NCI-H1105 (cell line): Measurements from ENCODE around the gene NT5E.
"Not testable (repeated sequence)": the region's sequence is repeated elsewhere in the genome, so short reads cannot be mapped to it uniquely, and the experiment has no call there.

Source experiments
- DNase-seq: peaks from one replicate; lab custom pipeline; 2025; lab: John Stamatoyannopoulos, UW

NT5E gene

DNA sequence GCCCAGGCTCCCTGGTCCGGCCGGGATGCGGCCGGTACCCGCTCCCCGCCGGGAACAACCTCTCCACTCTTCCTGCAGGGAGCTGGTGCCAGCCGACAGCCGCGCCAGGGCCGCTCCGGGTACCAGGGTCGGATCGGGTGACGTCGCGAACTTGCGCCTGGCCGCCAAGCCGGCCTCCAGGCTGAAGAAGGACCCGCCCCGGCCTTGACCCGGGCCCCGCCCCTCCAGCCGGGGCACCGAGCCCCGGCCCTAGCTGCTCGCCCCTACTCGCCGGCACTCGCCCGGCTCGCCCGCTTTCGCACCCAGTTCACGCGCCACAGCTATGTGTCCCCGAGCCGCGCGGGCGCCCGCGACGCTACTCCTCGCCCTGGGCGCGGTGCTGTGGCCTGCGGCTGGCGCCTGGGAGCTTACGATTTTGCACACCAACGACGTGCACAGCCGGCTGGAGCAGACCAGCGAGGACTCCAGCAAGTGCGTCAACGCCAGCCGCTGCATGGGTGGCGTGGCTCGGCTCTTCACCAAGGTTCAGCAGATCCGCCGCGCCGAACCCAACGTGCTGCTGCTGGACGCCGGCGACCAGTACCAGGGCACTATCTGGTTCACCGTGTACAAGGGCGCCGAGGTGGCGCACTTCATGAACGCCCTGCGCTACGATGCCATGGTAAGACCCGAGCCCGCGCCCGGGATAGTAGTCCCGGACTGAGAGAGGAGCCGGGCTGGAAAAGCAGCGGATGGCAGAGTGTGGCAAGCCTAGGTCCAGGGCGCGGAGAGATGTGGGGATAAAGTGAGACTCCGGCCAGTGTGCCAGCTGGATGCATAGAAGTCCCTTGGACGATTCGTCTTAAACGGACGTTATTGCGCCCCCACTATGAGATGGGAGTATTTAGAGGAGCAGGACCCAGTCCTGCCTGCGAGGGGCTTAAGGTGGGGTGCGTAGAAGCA, at the start of gene NT5E:
Gene NT5E, plus strand, starts transcription at position 266 of the 942 bp plus-strand sequence. Its CDS starts 57 bp downstream, at position 323.
- DNase-seq, result peak; percentile 58

DNA sequence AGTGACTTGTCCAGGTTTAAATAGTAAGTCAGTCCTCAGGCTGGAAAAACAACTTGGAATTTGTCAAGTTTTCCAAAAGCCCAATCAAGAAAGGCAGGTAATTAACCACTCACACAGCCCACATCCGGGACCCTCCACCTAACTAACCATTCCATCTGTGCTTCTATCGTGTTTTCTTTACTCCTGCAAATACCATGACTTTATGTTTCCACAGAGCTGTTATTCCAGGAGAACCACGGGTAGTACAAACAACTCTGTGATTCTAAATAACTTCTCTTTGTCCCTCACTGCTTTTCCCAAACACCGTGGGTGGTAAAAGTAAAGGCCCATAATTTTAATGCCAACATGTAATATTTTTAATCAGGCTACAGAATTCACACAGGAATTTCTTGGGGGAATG, 49.6 kb upstream of the NT5E start:
- DNase-seq, result no peak

DNA sequence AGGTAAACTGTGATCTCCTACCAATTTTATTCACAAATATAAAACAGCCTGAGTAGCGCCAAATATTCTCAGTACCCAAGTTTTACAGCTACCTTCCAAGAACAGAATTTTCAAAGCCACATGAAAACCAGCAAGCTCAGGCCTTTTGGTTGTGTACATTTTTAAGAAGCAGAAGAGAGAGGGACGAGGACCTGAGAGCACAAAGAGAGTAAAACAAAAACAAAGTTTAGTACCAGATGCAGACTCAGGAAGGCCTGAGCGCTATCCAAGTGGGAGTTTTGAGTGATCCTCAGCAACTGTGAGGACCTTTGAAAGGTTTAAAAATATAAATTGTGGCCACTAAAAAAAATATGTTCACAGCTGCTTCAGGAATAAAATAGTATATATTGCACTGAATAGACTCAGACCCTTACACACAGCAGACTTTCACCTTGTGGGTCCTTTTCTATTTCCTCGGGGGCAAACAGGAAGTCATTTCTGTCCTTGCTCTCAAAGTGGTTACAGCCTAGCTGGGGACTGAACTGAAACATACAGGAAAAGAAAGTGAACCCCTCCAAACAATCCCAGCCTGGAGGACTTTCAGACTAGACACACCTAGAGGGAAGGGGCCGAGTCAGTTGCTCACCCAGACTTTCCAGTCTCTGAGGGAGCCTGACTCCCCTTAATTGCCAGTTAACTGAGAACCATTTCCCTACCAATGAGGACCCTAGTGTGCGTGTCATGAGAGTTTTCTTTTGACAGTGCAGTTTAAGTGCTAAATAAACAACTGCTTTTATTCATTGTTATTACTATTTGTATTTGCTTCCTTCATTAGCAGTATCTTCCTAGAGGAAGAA, 48.5 kb upstream of the NT5E start:
- no peak for DNase-seq

DNA sequence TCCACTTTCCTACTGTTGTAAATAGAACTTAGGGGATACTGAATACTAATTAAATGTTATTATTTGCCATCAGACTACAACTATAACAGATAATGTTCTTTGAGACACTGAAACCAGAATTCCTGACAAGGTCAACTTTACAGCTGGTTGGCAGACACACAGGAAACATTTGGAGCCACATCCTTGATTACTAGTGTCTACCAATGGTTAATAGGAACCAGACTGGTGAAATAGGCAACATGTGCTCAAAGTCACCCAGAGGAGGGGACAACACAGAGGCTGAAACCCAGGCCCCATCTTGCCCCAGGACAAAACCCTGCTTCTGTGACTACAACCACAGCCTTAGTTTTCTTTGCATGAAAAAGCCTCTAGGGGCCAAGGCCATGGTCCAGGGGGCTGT, 47.8 kb upstream of the NT5E start:
- DNase-seq, result no peak

DNA sequence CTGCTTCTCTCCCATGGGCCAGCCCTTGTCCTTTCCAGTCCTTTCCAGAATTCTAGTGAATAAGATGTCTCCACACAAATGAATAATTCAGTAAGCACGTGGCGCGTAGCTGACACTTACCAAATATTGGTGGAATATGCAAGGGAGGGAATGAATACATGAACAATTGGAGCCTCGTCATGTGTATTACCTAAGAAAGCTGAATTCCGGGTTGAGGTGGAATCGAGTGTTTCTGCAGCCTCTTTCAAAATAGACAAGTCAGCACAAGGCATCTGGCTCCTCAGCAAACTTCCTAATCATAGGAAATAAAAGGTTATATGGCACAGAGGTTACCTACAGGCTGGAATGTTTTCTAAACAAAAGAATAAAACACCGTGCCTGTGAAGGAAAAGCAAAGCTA, 47.0 kb upstream of the NT5E start:
- no peak for DNase-seq

DNA sequence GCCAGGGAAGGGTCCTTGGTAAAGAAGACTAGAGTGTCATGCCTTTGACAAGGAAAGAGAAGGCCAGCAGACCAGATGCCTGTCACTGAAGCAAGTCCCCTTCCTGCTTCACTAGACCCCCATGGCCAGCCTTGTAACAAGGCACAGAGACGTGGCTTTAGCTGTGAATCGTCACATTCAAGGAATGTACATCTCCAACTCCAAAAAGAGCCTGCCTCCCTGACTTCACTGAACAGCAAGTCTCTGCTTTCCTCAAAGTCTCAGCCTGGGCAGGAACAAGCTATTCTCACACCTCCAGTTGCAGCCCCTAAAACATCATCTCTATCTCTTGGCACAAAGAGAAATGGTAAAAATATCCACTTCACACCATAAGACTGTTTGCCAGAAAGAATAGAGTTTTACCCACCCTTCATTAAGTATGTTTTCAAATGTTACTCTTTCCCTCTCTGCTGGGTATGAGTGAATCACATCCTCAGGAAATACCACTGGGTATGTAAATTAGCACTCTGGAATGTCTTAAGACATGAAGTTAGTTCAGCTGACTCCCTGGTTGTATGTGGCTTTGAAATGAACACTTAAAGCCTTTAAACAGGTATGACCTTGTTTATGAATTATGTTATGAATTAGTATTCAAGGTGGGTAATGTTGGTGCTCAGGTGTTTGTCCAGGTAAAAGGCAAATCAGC, 46.4 kb upstream of the NT5E start:
- no peak for DNase-seq

DNA sequence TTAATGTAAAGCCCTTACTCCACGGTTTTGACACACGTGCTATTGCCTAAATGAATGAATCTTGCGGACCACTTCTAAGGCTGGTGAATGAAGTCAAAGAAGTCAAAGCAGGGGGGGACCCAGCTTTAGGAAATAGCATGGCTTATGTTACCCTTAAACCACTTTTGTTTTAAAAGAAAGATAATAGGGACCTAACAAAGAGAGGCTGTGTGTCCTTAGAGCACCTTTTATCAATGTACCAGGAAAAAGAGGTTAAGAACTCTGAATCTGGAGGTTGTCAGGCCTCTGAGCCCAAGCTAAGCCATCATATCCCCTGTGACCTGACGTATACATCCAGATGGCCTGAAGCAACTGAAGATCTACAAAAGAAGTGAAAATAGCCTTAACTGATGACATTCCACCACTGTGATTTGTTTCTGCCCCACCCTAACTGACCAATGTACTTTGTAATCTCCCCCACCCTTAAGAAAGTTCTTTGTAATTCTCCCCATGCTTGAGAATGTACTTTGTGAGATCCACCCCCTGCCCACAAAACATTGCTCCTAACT, 45.8 kb upstream of the NT5E start:
- not testable (repeated sequence) for DNase-seq

DNA sequence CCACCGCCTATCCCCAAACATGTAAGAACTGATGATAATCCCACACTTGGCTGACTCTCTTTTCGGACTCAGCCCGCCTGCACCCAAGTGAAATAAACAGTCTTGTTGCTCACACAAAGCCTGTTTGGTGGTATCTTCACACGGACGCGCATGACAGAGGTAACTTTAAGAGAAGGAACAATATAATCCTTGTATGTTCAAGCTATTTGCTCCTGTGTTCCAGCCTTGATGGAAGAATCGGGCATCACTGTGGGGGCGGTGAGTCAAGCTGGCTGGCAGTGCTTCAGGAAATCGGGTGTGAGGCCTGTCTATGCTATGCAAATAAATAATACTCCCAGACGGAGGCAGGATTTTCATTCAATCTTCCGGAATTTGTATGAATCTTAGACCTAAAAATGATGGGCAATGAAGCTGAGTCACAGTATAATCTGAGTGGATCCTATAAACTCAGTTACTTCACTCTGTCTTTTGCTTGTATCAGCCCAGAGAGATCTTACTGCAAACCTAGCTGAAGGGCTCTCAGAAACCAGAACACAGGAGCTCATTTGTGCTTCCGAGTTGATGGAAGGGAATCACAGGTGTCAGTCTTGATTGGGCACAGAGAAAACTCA, 45.2 kb upstream of the NT5E start:
- DNase-seq, result no peak

DNA sequence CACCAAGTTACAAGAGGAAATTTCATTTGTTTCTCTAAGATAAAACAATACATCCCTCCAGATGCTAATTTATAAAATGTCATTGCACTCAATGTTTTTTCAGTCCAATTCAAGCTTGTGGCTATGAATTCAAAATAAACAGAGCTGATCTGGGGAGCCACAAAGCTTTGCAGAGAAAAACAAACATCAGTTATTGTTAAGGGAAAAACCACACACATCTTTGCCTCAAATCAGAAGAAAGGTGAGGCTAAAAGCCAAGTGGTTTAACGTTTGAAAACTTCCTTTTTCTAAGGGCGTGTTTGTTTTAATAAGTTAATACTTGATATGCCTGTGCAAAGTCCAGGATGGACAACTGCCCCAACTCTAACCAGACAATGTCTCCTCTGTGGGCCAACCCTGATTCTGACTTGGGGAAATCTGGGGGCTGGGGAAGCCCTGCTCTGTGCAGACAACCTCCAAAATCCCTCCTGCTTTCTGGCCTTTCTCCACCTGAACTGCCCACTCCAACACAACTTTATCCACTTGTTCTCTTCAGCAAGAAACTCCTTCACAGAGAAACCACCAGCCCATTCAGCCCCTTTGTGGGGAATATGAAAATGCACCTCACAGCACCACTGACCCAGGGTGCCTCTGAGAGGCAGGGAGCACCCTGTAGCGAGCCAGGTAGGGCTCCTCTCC, 44.6 kb upstream of the NT5E start:
- DNase-seq, result no peak

DNA sequence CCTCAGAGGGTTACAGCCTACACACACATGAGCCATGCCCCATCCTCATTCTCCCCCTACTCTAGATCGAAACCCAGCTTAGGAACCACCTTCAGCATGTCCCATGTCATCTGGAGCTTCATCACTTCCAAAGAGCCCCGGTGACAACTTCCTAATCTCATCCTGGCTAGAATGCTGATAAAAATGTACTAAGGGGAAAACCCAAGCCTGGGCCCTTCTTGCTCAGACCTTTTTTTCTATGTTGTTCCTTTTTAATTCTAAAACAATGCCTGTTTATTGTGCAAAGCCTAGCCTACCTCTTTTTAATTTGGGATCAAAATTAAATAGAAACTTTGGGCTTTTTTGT, 44.1 kb upstream of the NT5E start:
- DNase-seq, result no peak

DNA sequence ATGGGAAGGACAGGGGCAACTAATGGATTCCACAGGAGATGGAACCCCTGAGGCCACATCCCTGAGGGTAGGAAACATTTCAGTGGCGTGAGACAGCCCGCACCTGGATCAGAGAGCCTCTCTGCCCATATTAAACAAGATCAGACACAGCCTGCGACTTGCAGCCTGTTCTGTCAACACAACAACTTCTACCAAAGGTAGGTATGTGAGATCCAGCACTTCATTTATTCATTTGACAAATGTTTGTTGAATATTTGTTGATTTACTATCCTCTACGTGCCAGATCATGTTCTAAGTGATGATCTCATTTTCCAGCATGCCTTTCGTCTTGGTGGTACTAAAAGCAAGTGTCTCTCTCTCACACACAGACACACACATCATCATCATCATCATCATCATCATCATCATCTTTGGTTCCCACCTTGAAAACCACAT, 43.2 kb upstream of the NT5E start:
- DNase-seq, result no peak

DNA sequence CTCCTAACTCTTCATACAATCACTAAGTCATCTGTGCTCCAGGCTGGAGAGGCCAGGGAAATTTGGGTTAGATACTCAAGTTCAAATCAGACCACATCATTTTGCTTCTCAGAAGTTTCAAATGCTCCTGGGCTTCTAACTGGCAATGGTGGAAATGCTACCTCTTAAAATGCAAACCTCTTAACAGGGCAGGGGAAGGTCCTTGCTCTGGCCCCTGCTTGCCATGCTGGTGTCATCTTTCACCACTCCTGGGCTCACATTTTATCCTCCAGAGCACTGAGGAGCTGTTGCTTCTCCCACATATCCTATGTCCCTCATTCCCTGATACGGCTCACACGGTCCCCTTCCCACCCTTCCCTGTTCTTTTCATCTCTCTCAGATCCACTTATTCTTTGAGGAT, 41.8 kb upstream of the NT5E start:
- DNase-seq, result no peak

DNA sequence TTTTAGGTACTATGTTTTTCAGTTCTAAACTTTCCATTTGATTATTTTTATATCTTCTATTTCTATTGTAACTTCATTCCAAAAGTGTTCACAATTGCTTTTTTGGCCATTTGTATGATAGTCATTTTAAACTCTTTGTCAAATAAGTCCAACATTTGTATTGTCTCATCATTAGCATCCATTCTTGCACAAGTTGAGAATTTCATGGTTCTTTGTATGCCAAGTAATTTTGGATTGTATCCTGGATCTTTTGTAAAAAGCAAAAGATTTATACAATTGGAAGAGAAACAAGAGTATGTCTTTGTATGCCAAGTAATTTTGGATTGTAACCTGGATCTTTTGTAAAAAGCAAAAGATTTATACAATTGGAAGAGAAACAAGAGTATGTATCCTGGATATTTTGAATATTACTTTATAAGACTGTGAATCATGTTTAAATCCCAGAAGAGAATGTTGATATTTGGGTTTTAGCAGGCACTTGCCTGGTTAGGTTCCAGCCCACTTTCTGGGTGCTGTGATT, 36.9 kb upstream of the NT5E start:
- no peak for DNase-seq

DNA sequence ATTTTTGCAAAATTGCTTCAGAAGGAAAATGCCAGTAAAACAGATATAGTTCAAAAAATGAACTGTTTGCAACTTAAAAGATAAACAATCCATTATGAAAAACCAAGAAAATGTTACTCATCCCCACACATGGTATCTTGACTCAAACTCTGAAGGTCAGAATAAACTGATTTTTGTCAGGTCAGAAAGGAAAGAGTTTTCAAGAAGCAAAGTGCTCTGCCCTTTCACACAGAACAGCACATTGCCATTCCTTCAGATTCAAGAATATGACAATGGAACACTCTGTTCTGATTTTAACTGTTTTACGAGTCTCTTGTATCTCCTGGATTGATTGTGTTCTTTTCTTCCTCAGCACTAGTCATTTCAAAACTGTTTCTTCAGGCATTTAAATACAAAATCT, 33.8 kb upstream of the NT5E start:
- no peak for DNase-seq

DNA sequence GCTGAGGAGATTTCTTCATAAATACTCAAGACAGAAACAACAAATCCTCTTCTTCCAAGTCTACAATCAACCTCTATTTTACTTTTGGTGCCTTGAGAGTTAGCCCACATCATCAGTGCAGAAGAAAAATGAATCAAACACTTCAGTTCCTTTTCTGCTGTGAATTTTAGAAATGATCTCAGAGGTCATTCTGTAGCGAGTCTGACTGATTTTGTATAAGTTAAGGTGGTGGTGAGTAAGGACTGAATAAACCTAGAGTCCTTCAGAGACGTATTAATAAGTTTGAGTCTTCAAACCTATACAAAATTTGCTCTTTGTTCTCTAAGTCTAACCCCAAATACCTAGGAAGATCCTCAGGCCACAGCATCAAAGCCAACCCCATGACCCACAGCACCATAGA, 33.1 kb upstream of the NT5E start:
- no peak for DNase-seq

DNA sequence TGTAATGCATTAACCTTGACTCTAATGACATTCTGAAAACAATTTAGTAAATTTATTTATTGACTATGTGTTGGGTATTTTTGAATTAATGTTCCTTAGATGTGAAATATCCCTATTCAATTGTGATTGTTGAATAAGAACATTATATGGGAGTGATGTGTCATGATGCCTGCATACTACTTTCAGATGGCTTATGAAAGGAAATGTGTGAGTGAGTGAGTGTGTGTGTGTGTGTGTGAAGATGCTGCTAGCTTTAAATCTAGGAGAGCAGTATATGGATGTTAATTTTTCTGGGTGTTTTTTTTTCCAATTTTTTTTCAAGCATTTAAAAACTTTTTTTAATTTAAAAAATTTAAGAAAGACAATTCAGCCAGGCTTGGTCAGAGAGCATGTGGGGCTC, 32.5 kb upstream of the NT5E start:
- no peak for DNase-seq

DNA sequence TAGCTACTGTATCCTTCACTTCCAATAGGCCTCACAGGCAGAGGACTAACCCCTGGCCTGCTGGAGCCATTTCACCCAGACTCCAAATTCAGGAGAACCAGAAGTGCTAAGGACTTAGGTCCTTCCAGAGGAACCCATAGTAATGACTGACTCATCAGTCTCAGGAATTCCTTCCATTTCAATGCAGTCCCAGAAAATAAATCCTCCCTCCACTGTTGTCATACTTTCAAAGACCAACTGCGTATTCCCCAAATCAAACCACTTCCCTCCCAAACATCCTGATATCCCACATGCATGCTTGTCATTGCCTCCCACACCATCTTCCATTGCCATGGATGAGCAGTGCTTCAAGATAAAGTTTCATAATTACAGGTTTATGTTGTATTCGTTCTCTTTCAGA, 31.8 kb upstream of the NT5E start:
- no peak for DNase-seq

DNA sequence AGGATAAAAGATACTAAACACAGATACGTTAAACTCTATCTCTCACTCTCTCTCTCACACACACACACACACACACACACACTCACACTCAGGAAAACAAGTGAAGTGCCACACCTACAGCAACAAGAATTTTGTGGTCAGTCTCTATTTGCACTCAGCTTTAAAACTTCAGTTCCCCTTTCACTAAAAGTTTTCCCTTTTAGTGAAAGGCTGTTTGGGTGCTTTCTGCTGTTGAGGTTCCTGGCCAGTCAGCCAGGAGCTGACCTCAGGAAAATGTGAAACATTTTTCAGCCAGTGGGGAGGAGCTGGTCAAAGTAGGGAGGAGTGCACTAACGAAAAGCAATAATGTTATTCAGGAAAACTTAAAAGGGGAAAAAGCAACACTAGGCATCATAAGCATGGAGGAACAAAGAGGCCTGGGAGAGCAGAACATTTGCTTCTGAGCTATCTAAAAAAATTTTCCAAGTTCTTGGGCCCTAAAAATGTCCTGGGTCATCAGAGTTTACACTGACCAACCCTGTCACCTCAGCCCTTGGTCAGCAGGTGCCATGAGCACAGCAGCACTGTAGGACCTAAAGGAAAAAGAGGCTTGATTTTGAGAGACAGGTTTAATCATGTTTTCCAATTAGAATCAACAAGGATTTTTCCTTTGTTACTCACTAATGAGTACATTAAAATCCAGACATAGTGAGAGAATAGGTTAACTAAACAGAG, 30.7 kb upstream of the NT5E start:
- no peak for DNase-seq

DNA sequence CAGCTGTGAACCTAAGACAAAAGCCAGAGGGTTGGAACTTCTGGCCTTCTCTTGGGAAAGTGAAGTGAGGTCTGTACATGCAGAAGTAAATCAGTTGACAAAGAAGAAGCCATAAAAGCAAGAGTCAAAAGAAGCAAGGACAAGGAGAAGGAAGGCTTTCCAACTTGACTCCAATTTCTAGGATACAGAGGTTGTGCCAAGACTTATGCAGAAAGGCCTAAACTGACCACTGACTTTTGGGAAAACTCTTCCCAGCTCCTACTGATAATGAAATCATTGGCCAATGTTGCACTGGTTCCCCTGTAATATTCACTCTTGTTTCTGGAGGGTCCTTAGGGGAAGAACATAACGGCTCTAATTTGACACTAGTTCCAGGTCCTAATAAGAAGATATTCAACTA, 29.3 kb upstream of the NT5E start:
- no peak for DNase-seq

DNA sequence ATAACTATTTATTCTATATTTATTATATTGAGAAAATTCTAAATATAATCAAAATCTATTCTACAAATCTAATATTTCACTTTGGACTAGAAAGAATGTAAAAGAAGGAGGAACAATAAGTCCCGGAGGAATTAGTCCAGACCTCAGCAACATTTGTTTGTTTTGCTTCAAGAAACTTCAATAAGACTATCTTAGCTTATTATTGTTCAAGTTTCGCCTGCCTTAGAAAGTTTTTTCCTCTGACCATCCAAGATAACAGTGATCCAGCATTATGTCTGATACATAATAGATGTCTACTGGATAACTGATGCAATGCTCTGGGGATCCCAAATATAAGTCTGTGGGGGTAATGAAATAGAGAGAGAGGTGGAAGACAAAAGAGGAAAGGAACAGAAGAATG, 28.7 kb upstream of the NT5E start:
- no peak for DNase-seq
